Measurements from ENCODE around the gene ABCF3.

Gene ABCF3

GRCh38 chr3:184230603-184231528, 44.9 kb downstream of the ABCF3 start:
- no peak for DNase-seq (ENCODE audit: low read depth)

GRCh38 chr3:184231671-184232070, 45.7 kb downstream of the ABCF3 start:
- DNase-seq (ENCODE audit: low read depth) = no peak

- DNase-seq (ENCODE audit: low read depth) = no peak
Measured at GRCh38 chr3:184233127-184233843, 47.3 kb downstream of the ABCF3 start.

GRCh38 chr3:184234224-184234623, 48.2 kb downstream of the ABCF3 start:
- no peak for DNase-seq (ENCODE audit: low read depth)

- no peak for DNase-seq (ENCODE audit: low read depth)
Measured at GRCh38 chr3:184234671-184235380, 48.8 kb downstream of the ABCF3 start.

- no peak for DNase-seq (ENCODE audit: low read depth)
Measured at GRCh38 chr3:184235381-184236032, 49.5 kb downstream of the ABCF3 start.

GRCh38 chr3:184236033-184236410, 50.0 kb downstream of the ABCF3 start:
- DNase-seq (ENCODE audit: low read depth) = no peak

GRCh38 chr3:184236636-184237035, 50.6 kb downstream of the ABCF3 start:
- no peak for DNase-seq (ENCODE audit: low read depth)

- no peak for DNase-seq (ENCODE audit: low read depth)
Measured at GRCh38 chr3:184237211-184237610, 51.2 kb downstream of the ABCF3 start.

GRCh38 chr3:184237807-184238206, 51.8 kb downstream of the ABCF3 start:
- DNase-seq (ENCODE audit: low read depth) = no peak

GRCh38 chr3:184238246-184238818, 52.3 kb downstream of the ABCF3 start:
- no peak for DNase-seq (ENCODE audit: low read depth)

GRCh38 chr3:184239221-184239620, 53.2 kb downstream of the ABCF3 start:
- no peak for DNase-seq (ENCODE audit: low read depth)

- DNase-seq (ENCODE audit: low read depth) = no peak
Measured at GRCh38 chr3:184239708-184240107, 53.7 kb downstream of the ABCF3 start.

GRCh38 chr3:184240384-184241140, 54.6 kb downstream of the ABCF3 start:
- no peak for DNase-seq (ENCODE audit: low read depth)

- DNase-seq (ENCODE audit: low read depth) = no peak
Measured at GRCh38 chr3:184241141-184241446, 55.1 kb downstream of the ABCF3 start.

GRCh38 chr3:184241447-184242296, 55.7 kb downstream of the ABCF3 start:
- no peak for DNase-seq (ENCODE audit: low read depth)

- DNase-seq (ENCODE audit: low read depth) = no peak
Measured at GRCh38 chr3:184242297-184242685, 56.3 kb downstream of the ABCF3 start.

All from activated T-helper 1 cell treated with Interleukin-2 at 50 U/mL for 16 hours (primary cell).